Adrenal gland (tissue), 12 donors: ENCODE data around the gene KIF9. TPM values are rescaled to one million over a fixed set of nuclear protein-coding genes. Genes with fewer than 3 reads are reported as not detected.
A peak's percentile ranks its signal among the peaks of the same experiment; 100 is the strongest.
"Not testable (repeated sequence)": the region's sequence is repeated elsewhere in the genome, so short reads cannot be mapped to it uniquely, and the experiment has no call there.

Experiments
- DNase-seq, 7 donors: peaks; one replicate each; pipeline ENCODE4 v3.0.0-alpha.2; 2019 to 2020
- H3K27ac ChIP-seq, 5 donors: fragments of 200-600 bp; sonication (generic) in 4 of 5; 1 replicate in 3 of 5; 2 replicates in 2 of 5; pipeline versions ENCODE4 v1.5.1 to v1.8.0; 2016 to 2020; ENCODE audit warnings: mild to moderate bottlenecking in 1 of 5
- H3K27me3 ChIP-seq: fragments of 200-600 bp; 2 replicates; pipeline ENCODE4 v1.8.0; 2021
- H3K36me3 ChIP-seq, 2 donors: fragments of 200-600 bp; replicated peaks in 1 of 2; 1 replicate in 1 of 2; 2 replicates in 1 of 2; pipeline versions ENCODE4 v1.5.1 to v1.8.0; 2018 to 2022
- H3K4me1 ChIP-seq, 2 donors: fragments of 200-600 bp; replicated peaks in 1 of 2; 1 replicate in 1 of 2; 2 replicates in 1 of 2; pipeline versions ENCODE4 v1.5.1 to v1.8.0; 2018 to 2021
- H3K4me3 ChIP-seq, 4 donors: fragments of 200-600 bp; sonication (generic) in 3 of 4; one replicate each; pipeline ENCODE4 v1.5.1; 2016 to 2018
- H3K9me3 ChIP-seq, 3 donors: fragments of 200-600 bp; sonication (generic) in 1 of 3; replicated peaks in 1 of 3; 1 replicate in 2 of 3; 2 replicates in 1 of 3; pipeline versions ENCODE4 v1.5.1 to v1.8.0; 2016 to 2021
- POLR2A ChIP-seq, 2 donors: fragments of 450-650 bp; IDR thresholded peaks; one replicate each; pipeline ENCODE4 v1.6.1; 2017; ENCODE audit warnings: antibody characterized with exemption in 2 of 2, mild to moderate bottlenecking in 2 of 2, moderate library complexity in 1 of 2
- WGBS, 4 donors: extraction: QIAGEN DNeasy Blood & Tissue Kit in 2 of 4; methylation state at CpG; one replicate each; pipeline versions ENCODE4 v1.1.5 to v1.1.7; 2013 to 2017; 5-methylcytosine and 5-hydroxymethylcytosine counted together
- intact Hi-C, 2 donors: fragments of 100-400 bp; cut with DNase I; formaldehyde crosslinking; loops; one replicate each; pipeline versions ENCODE4 v1.14.1 to v1.15.0; 2022 to 2023
- polyA plus RNA-seq, 3 donors: library from polyadenylated mRNA; stranded (reverse); fragments of 200-250 nt in 2 of 3; fragments of 350-450 nt in 1 of 3; fragmentation: Illumina TruSeq in 1 of 3; extraction: RNeasy Lipid Tissue Mini Kit (QIAGEN cat#74804) in 1 of 3; gene quantifications; one replicate each; pipeline ENCODE4 v1.2.3, GENCODE V29; 2013 to 2014
- total RNA-seq, 9 donors: library from RNA; depleted of rRNA in 4 of 9; stranded (reverse); fragments of >200 nt in 4 of 9; fragments of 120-200 nt in 1 of 9; fragmentation: NEBNext Ultra II Directional in 1 of 9; extraction: Animal tissue kit (Norgen Biotek cat#: 25700) in 1 of 9; gene quantifications; one replicate each; pipeline versions ENCODE4 v1.1.0 to v1.2.4, GENCODE V29; 2013 to 2023
- TF ChIP-seq, protein P1 (sequence below), 6 experiments: fragments of 450-650 bp in 4 of 6; fragments of 200-600 bp in 2 of 6; sonication (generic) in 1 of 6; IDR thresholded peaks; 1 replicate in 5 of 6; 2 replicates in 1 of 6; pipeline versions ENCODE4 v1.5.1 to v1.8.0; 2016 to 2021; ENCODE audit warnings: antibody characterized with exemption in 6 of 6, mild to moderate bottlenecking in 2 of 6, moderate library complexity in 1 of 6
- donor health status: healthy with polysubstance abuse.
- donor health status: Bipolar disorder and iron deficiency.
- donor health status: DM: yes; HTN: yes; CAD: no.
- donor health status: DM: no; HTN: no; CAD: no.
- donor health status: DM: no; HTN: no; CAD: no.
- donor health status: DM: yes; HTN: yes; CAD: no.

KIF9 gene
- total and polyA plus RNA-seq, 12 donors: 1.1 to 12.8 (median 5.5) TPM

GRCh38 chr3:47210863-47211405, 71.7 kb downstream of the KIF9 start:
- no peak for DNase-seq
- no peak overlapping the region for H3K27ac ChIP-seq

GRCh38 chr3:47206022-47206421, 76.6 kb downstream of the KIF9 start:
- not testable (repeated sequence) for H3K4me3 ChIP-seq
- WGBS, 4 donors: 93 to 96% (median 94%) methylated on average over 5 of the region's 5 CpGs

More at GRCh38 chr3:47210863-47211405, 71.7 kb downstream of the KIF9 start:
- Histone ChIP-seq H3K4me1 (no peaks in the 10 kb centered on the region), H3K27me3 (no peaks in the 10 kb centered on the region), H3K36me3 (no peaks in the 10 kb centered on the region), H3K4me3 (no peak overlapping the region), H3K9me3 (no peaks in the 10 kb centered on the region)
- intact Hi-C loops: no loop called here
- TF ChIP-seq, protein P1, sequence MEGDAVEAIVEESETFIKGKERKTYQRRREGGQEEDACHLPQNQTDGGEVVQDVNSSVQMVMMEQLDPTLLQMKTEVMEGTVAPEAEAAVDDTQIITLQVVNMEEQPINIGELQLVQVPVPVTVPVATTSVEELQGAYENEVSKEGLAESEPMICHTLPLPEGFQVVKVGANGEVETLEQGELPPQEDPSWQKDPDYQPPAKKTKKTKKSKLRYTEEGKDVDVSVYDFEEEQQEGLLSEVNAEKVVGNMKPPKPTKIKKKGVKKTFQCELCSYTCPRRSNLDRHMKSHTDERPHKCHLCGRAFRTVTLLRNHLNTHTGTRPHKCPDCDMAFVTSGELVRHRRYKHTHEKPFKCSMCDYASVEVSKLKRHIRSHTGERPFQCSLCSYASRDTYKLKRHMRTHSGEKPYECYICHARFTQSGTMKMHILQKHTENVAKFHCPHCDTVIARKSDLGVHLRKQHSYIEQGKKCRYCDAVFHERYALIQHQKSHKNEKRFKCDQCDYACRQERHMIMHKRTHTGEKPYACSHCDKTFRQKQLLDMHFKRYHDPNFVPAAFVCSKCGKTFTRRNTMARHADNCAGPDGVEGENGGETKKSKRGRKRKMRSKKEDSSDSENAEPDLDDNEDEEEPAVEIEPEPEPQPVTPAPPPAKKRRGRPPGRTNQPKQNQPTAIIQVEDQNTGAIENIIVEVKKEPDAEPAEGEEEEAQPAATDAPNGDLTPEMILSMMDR (IDR thresholded peaks at IDR 0.05): no peak
- TF ChIP-seq POLR2A (IDR thresholded peaks at IDR 0.05): no peak
- WGBS, 4 donors: 93 to 96% (median 95%) methylated on average over 3 of the region's 3 CpGs

DNA sequence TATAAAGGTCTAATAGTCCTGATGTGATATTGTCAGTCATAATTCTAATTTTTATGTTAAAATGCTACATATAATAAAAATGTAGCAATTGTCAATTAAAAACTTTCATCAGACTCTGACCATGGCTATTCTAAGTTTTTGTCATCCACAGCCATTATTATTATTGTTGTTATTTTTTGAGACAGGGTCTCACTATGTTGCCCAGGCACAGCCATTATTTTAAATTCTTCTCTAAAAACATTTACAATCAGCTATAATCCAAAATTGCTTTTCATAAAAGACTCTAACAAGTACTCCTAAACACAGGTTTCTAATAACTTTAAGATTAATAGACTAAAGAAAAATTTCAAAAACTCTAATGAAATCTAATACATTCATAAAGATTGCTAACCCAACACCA, 77.7 kb downstream of the KIF9 start:
- H3K4me1 ChIP-seq: no peaks in the 10 kb centered on the region
- no peaks in the 10 kb centered on the region for H3K9me3 ChIP-seq
- TF ChIP-seq, protein P1 (IDR thresholded peaks at IDR 0.05): no peak
- no peak for TF ChIP-seq POLR2A (IDR thresholded peaks at IDR 0.05)
- H3K27ac ChIP-seq: no peak overlapping the region
- H3K27me3 ChIP-seq: no peaks in the 10 kb centered on the region
- intact Hi-C loops: no loop called here
- no peaks in the 10 kb centered on the region for H3K36me3 ChIP-seq
- no peak for DNase-seq
- no peak overlapping the region for H3K4me3 ChIP-seq

More at GRCh38 chr3:47206022-47206421, 76.6 kb downstream of the KIF9 start:
- H3K27ac ChIP-seq, H3K36me3 ChIP-seq, H3K27me3 ChIP-seq, DNase-seq, H3K4me1 ChIP-seq, intact Hi-C loops, H3K9me3 ChIP-seq: not testable (repeated sequence)

DNA sequence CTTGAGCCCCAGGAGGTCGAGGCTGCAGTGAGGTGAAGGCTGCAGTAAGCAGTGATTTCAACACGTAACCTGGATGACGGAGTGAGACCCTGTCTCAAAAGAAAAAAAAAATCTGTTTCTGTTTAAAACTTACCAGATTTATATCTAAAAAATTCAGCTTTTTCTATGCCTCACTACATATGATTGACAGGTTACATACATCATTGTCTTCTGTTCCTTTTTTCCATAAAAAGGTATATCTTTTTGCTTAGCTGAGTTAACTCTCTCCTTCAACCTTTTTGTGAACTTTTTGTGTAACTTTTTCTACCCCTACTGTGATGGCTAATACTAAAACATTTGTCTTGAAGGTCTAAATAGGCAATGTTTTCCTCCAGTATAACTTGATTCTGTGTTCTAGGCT, 80.1 kb downstream of the KIF9 start:
- intact Hi-C loops: no loop called here
- no peak for TF ChIP-seq POLR2A (IDR thresholded peaks at IDR 0.05)
- TF ChIP-seq, protein P1 (IDR thresholded peaks at IDR 0.05): no peak
- no peak for DNase-seq
- Histone ChIP-seq H3K4me1 (no peaks in the 10 kb centered on the region), H3K27ac (no peak overlapping the region), H3K36me3 (no peaks in the 10 kb centered on the region), H3K27me3 (no peaks in the 10 kb centered on the region), H3K9me3 (no peaks in the 10 kb centered on the region), H3K4me3 (no peak overlapping the region)
- WGBS, 4 donors: 93 to 100% (median 97%) methylated on average over 3 of the region's 3 CpGs

DNA sequence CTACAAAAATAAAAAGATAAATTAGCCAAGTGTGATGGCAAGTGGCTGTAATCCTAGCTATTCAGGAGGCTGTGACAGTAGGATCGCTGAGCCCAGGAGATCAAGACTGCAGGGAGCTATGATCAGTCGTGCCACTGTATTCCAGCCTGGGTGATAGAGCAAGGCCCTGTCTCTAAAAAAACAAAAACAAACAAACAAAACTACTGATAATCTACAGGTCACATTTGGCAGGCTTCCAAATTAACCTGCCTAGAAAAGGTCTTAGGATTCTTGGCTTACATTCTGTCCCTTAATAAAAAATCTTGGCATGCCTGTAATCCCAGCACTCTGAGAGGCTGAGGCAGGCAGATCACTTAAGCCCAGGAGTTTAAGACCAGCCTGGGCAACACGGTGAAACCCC, 85.3 kb downstream of the KIF9 start:
- no peak overlapping the region for H3K27ac ChIP-seq
- TF ChIP-seq, protein P1 (IDR thresholded peaks at IDR 0.05): no peak
- no peak for TF ChIP-seq POLR2A (IDR thresholded peaks at IDR 0.05)
- H3K4me3 ChIP-seq: no peak overlapping the region
- H3K4me1 ChIP-seq: no peaks in the 10 kb centered on the region
- intact Hi-C loops: no loop called here
- H3K27me3 ChIP-seq: no peaks in the 10 kb centered on the region
- no peaks in the 10 kb centered on the region for H3K9me3 ChIP-seq
- WGBS, 4 donors: 82 to 91% (median 85%) methylated on average over 3 of the region's 3 CpGs
- H3K36me3 ChIP-seq: no peaks in the 10 kb centered on the region
- DNase-seq: peak in 1 of 7 donors; percentile 1
